SU-DHL-6 (cell line): ENCODE measurements around the gene CPED1.

Experiments used
- H2AFZ ChIP-seq: fragments of 200-600 bp; sonication (generic); 2 replicates; pipeline ENCODE4 v1.6.1; 2014; ENCODE audit warnings: low read depth, mild to moderate bottlenecking, moderate library complexity, mixed read lengths, antibody characterized with exemption, low read length; ENCODE audit not compliant: severe bottlenecking
- H3F3A ChIP-seq: fragments of 200-600 bp; shearing (Covaris generic); 2 replicates; pipeline ENCODE4 v1.6.0; 2016; ENCODE audit warnings: antibody characterized with exemption, mild to moderate bottlenecking; ENCODE audit not compliant: insufficient read depth
- H3K27ac ChIP-seq: fragments of 200-600 bp; sonication (generic); 2 replicates; pipeline ENCODE4 v1.5.1; 2016; ENCODE audit warnings: low read depth, mild to moderate bottlenecking, low read length, moderate library complexity, mixed read lengths
- H3K27me3 ChIP-seq: fragments of 200-600 bp; sonication (generic), shearing (Covaris generic); 2 replicates; pipeline ENCODE4 v1.6.0; 2014; ENCODE audit warnings: mild to moderate bottlenecking, low read length
- H3K36me3 ChIP-seq: fragments of 200-600 bp; sonication (generic); 2 replicates; pipeline ENCODE4 v1.6.1; 2014; ENCODE audit warnings: mild to moderate bottlenecking, low read length, mixed read lengths
- H3K4me2 ChIP-seq: fragments of 300-600, 200-600 bp; shearing (Covaris generic), sonication (generic); 2 replicates; pipeline ENCODE4 v1.6.0; 2014; ENCODE audit warnings: low read length, low read depth, mild to moderate bottlenecking; ENCODE audit not compliant: poor library complexity, severe bottlenecking
- H3K4me3 ChIP-seq: fragments of 200-600 bp; sonication (generic); 2 replicates; pipeline ENCODE4 v1.5.1; 2014; ENCODE audit warnings: antibody characterized with exemption, low read length, mild to moderate bottlenecking, mixed read lengths; ENCODE audit not compliant: insufficient read depth, poor library complexity, severe bottlenecking
- H3K79me2 ChIP-seq: fragments of 200-600 bp; sonication (generic); 2 replicates; pipeline ENCODE4 v1.6.1; 2014; ENCODE audit warnings: mild to moderate bottlenecking, low read length, moderate library complexity; ENCODE audit not compliant: insufficient read depth
- H3K9ac ChIP-seq: fragments of 200-600 bp; sonication (generic); 2 replicates; pipeline ENCODE4 v1.7.0; 2014; ENCODE audit warnings: mild to moderate bottlenecking, low read length
- H3K9me2 ChIP-seq: fragments of 200-600 bp; sonication (generic); replicated peaks from 2 replicates; pipeline ENCODE4 v1.6.1; 2014; ENCODE audit warnings: low read length; ENCODE audit not compliant: insufficient read depth
- H3K9me3 ChIP-seq: fragments of 200-600 bp; sonication (generic); 2 replicates; pipeline ENCODE4 v1.6.1; 2014; ENCODE audit warnings: low read length, mixed read lengths; ENCODE audit not compliant: insufficient read depth
- H4K20me1 ChIP-seq: fragments of 200-600 bp; sonication (generic); 2 replicates; pipeline ENCODE4 v1.6.1; 2014; ENCODE audit warnings: low read depth, mild to moderate bottlenecking, antibody characterized with exemption, low read length, moderate library complexity, mixed read lengths
- CTCF ChIP-seq: fragments of 200-600 bp; sonication (generic); IDR thresholded peaks from one replicate; pipeline ENCODE4 v1.5.1; 2017; ENCODE audit warnings: antibody characterized with exemption, mild to moderate bottlenecking, low read length, moderate library complexity; ENCODE audit not compliant: insufficient read depth, poor library complexity, severe bottlenecking
- EZH2phosphoT487 ChIP-seq: fragments of 200-600 bp; sonication (generic), shearing (Covaris generic); conservative IDR thresholded peaks from 2 replicates; pipeline ENCODE4 v1.6.1; 2018; ENCODE audit warnings: mild to moderate bottlenecking, antibody characterized with exemption, low read length, moderate library complexity, mixed read lengths

Gene CPED1

GRCh38 chr7:121261207-121261884 lies 272.8 kb downstream of the CPED1 start:
- TF ChIP-seq CTCF (no peak), EZH2phosphoT487 (no peak)
- Histone ChIP-seq H4K20me1 (no peaks in the 10 kb centered on the region), H3K36me3 (no peaks in the 10 kb centered on the region), H3K27me3 (no peaks in the 10 kb centered on the region), H3K9me3 (no peaks in the 10 kb centered on the region), H3K9ac (no peak overlapping the region), H3F3A (no peaks in the 10 kb centered on the region), H3K79me2 (no peaks in the 10 kb centered on the region), H2AFZ (no peak overlapping the region), H3K27ac (no peak overlapping the region), H3K9me2 (no peaks in the 10 kb centered on the region), H3K4me3 (no peak overlapping the region), H3K4me2 (no peak overlapping the region)

- Histone ChIP-seq H3K9me2 (no peaks in the 10 kb centered on the region), H3K9ac (no peak overlapping the region), H3K4me2 (no peak overlapping the region), H3K79me2 (no peaks in the 10 kb centered on the region), H3K4me3 (no peak overlapping the region), H3K27me3 (no peaks in the 10 kb centered on the region), H3K27ac (no peak overlapping the region), H3K36me3 (no peaks in the 10 kb centered on the region), H2AFZ (no peak overlapping the region), H3F3A (no peaks in the 10 kb centered on the region), H4K20me1 (no peaks in the 10 kb centered on the region), H3K9me3 (no peaks in the 10 kb centered on the region)
- TF ChIP-seq EZH2phosphoT487 (no peak), CTCF (no peak)
Observed at GRCh38 chr7:121262221-121262620, 273.7 kb downstream of the CPED1 start.

GRCh38 chr7:121262969-121263368 lies 274.5 kb downstream of the CPED1 start:
- H3K79me2 ChIP-seq, result no peaks in the 10 kb centered on the region
- no peaks in the 10 kb centered on the region for H3K36me3 ChIP-seq
- TF ChIP-seq CTCF (no peak), EZH2phosphoT487 (no peak)
- no peak overlapping the region for H2AFZ ChIP-seq
- no peaks in the 10 kb centered on the region for H4K20me1 ChIP-seq
- no peak overlapping the region for H3K4me2 ChIP-seq
- H3K9me3 ChIP-seq, result no peaks in the 10 kb centered on the region
- no peak overlapping the region for H3K27ac ChIP-seq
- H3K27me3 ChIP-seq, result no peaks in the 10 kb centered on the region
- no peaks in the 10 kb centered on the region for H3K9me2 ChIP-seq
- H3F3A ChIP-seq, result no peaks in the 10 kb centered on the region
- H3K4me3 ChIP-seq, result no peak overlapping the region
- H3K9ac ChIP-seq, result no peak overlapping the region
